Smooth muscle cell (in vitro differentiated cells): ENCODE data around the gene FOXS1. TPM values are rescaled to one million over a fixed set of nuclear protein-coding genes. Genes with fewer than 3 reads are reported as not detected.

Experiments used
- DNase-seq: peaks from one replicate; lab custom pipeline; 2025; ENCODE audit not compliant: unreplicated experiment; lab: John Stamatoyannopoulos, UW
- H2AFZ ChIP-seq: fragments of 200-600 bp; sonication (generic); 2 replicates; pipeline ENCODE4 v1.6.0; 2016; ENCODE audit warnings: antibody characterized with exemption, low read depth, mild to moderate bottlenecking
- H3F3A ChIP-seq: fragments of 200-600 bp; sonication (generic); 2 replicates; pipeline ENCODE4 v1.6.0; 2017; ENCODE audit warnings: antibody characterized with exemption, low read depth
- H3K27ac ChIP-seq: fragments of 200-600 bp; sonication (generic); 2 replicates; pipeline ENCODE4 v1.5.1; 2016; ENCODE audit warnings: low read depth, mild to moderate bottlenecking
- H3K27me3 ChIP-seq: fragments of 200-600 bp; sonication (generic); 2 replicates; pipeline ENCODE4 v1.6.1; 2016; ENCODE audit warnings: low read depth, mild to moderate bottlenecking
- H3K36me3 ChIP-seq: fragments of 200-600 bp; sonication (generic); 2 replicates; pipeline ENCODE4 v1.5.1; 2016; ENCODE audit warnings: low read depth
- H3K4me1 ChIP-seq: fragments of 200-600 bp; sonication (generic); 2 replicates; pipeline ENCODE4 v1.5.1; 2016; ENCODE audit warnings: low read depth
- H3K4me2 ChIP-seq: fragments of 200-600 bp; sonication (generic); 2 replicates; pipeline ENCODE4 v1.6.0; 2016; ENCODE audit warnings: mild to moderate bottlenecking
- H3K4me3 ChIP-seq: fragments of 200-600 bp; sonication (generic); 2 replicates; pipeline ENCODE4 v1.5.1; 2016; ENCODE audit warnings: mild to moderate bottlenecking
- H3K79me2 ChIP-seq: fragments of 200-600 bp; sonication (generic); 2 replicates; pipeline ENCODE4 v1.6.0; 2016; ENCODE audit warnings: low read depth, mild to moderate bottlenecking
- H3K9ac ChIP-seq: fragments of 200-600 bp; sonication (generic); 2 replicates; pipeline ENCODE4 v1.6.0; 2016; ENCODE audit warnings: low read depth
- H3K9me3 ChIP-seq: fragments of 200-600 bp; sonication (generic); replicated peaks from 2 replicates; pipeline ENCODE4 v1.5.1; 2016; ENCODE audit warnings: low read depth
- H4K20me1 ChIP-seq: fragments of 200-600 bp; sonication (generic); 2 replicates; pipeline ENCODE4 v1.6.0; 2016; ENCODE audit warnings: low read depth
- WGBS: methylation state at CpG from one replicate; pipeline ENCODE4 v1.1.7; 2016; ENCODE audit warnings: low lambda C conversion rate; 5-methylcytosine and 5-hydroxymethylcytosine counted together
- polyA plus RNA-seq: library from polyadenylated mRNA; unstranded; fragments of >200 nt; fragmentation: Nextera tagmentation; extraction: Ambion mirVana; gene quantifications from 2 replicates; pipeline ENCODE4 v1.2.1, GENCODE V29; 2016
- total RNA-seq: library from RNA; depleted of rRNA; stranded (reverse); fragments of >200 nt; gene quantifications from 2 replicates; pipeline ENCODE4 v1.2.3, GENCODE V29; 2014
- TF ChIP-seq, protein P1 (sequence below): fragments of 200-600 bp; sonication (generic); IDR thresholded peaks from 2 replicates; pipeline ENCODE4 v1.5.1; 2017; ENCODE audit warnings: borderline replicate concordance, mild to moderate bottlenecking, antibody characterized with exemption; ENCODE audit not compliant: insufficient read depth, poor library complexity, severe bottlenecking

FOXS1 gene
- total and polyA plus RNA-seq, 2 experiments from 2014 or later, result 0.09 to 3.3 TPM

DNA sequence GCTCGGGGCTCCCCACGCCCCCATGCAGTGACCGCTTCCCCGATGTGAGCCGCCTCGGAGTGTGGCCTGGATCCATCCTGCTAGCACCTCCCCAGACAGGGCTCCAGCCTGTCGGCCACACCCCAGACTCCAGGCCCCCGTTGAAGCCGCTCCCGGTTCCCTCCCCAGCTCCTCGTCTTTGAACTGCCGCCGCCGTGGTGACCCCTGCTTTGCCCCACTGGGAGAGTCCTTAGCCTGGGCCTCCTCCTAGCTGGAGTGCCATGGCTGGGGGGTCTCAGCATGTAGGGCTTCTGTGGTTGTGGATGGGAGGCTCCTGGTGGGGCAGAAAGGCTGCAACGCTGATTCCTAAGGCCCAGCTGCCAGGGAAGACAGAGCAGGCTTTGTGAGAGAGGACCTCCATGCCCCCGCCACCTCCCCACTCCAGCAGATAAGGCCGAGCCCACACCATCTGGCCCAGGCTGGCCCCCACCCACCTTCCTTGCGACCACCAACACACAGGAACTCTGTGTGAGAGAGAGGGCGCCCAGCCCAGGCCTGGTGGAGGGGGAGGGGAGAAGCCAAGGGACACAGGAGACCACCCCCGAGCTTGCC, 11.4 kb downstream of the FOXS1 start:
- H3K4me1 ChIP-seq, result peaks cover 21% of the 10 kb centered on the region
- no peak overlapping the region for H3K4me2 ChIP-seq
- H3F3A ChIP-seq, result peaks cover 32% of the 10 kb centered on the region
- no peak overlapping the region for H2AFZ ChIP-seq
- no peak overlapping the region for H3K27ac ChIP-seq
- TF ChIP-seq, protein P1, sequence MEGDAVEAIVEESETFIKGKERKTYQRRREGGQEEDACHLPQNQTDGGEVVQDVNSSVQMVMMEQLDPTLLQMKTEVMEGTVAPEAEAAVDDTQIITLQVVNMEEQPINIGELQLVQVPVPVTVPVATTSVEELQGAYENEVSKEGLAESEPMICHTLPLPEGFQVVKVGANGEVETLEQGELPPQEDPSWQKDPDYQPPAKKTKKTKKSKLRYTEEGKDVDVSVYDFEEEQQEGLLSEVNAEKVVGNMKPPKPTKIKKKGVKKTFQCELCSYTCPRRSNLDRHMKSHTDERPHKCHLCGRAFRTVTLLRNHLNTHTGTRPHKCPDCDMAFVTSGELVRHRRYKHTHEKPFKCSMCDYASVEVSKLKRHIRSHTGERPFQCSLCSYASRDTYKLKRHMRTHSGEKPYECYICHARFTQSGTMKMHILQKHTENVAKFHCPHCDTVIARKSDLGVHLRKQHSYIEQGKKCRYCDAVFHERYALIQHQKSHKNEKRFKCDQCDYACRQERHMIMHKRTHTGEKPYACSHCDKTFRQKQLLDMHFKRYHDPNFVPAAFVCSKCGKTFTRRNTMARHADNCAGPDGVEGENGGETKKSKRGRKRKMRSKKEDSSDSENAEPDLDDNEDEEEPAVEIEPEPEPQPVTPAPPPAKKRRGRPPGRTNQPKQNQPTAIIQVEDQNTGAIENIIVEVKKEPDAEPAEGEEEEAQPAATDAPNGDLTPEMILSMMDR, result no peak
- no peaks in the 10 kb centered on the region for H4K20me1 ChIP-seq
- no peak overlapping the region for H3K4me3 ChIP-seq
- H3K27me3 ChIP-seq, result no peaks in the 10 kb centered on the region
- DNase-seq, result no peak
- WGBS, result 63% methylated on average over 19 of the region's 20 CpGs
- no peaks in the 10 kb centered on the region for H3K9me3 ChIP-seq
- H3K9ac ChIP-seq, result no peak overlapping the region
- H3K36me3 ChIP-seq, result no peaks in the 10 kb centered on the region
- H3K79me2 ChIP-seq, result no peaks in the 10 kb centered on the region

GRCh38 chr20:31833130-31833930, 12.1 kb downstream of the FOXS1 start:
- no peak overlapping the region for H3K9ac ChIP-seq
- H3K4me1 ChIP-seq, result peaks cover 20% of the 10 kb centered on the region
- H3K9me3 ChIP-seq, result no peaks in the 10 kb centered on the region
- H3K4me2 ChIP-seq, result no peak overlapping the region
- H4K20me1 ChIP-seq, result no peaks in the 10 kb centered on the region
- 65% methylated on average over 14 of the region's 14 CpGs for WGBS
- no peaks in the 10 kb centered on the region for H3K27me3 ChIP-seq
- H3F3A ChIP-seq, result peaks cover 29% of the 10 kb centered on the region
- TF ChIP-seq, protein P1, result peak; percentile 94
- H3K27ac ChIP-seq, result no peak overlapping the region
- no peak overlapping the region for H3K4me3 ChIP-seq
- no peaks in the 10 kb centered on the region for H3K36me3 ChIP-seq
- no peak overlapping the region for H2AFZ ChIP-seq
- no peaks in the 10 kb centered on the region for H3K79me2 ChIP-seq
- peak; percentile 25 for DNase-seq

- Histone ChIP-seq H4K20me1 (no peaks in the 10 kb centered on the region), H3K27me3 (no peaks in the 10 kb centered on the region), H3K36me3 (no peaks in the 10 kb centered on the region), H3K4me3 (no peak overlapping the region), H3K27ac (no peak overlapping the region), H3K4me2 (no peak overlapping the region), H3K9ac (no peak overlapping the region), H2AFZ (no peak overlapping the region), H3K9me3 (no peaks in the 10 kb centered on the region), H3K4me1 (peaks cover 5% of the 10 kb centered on the region), H3K79me2 (no peaks in the 10 kb centered on the region), H3F3A (peaks cover 20% of the 10 kb centered on the region)
- TF ChIP-seq, protein P1, result peak; percentile 1
- no peak for DNase-seq
- 95% methylated on average over 17 of the region's 17 CpGs for WGBS
Observed at GRCh38 chr20:31831771-31832306, 13.6 kb downstream of the FOXS1 start.
